VCaP (cell line): ENCODE data around the gene SLC43A2.

ENCODE experiments used
- H3K27ac ChIP-seq: fragments of 450-650 bp; 2 replicates; pipeline ENCODE4 v1.5.1; 2017
- TF ChIP-seq, protein P1 (sequence below): fragments of 450-650 bp; conservative IDR thresholded peaks from 2 replicates; pipeline ENCODE4 v1.5.1; 2017; ENCODE audit warnings: mild to moderate bottlenecking, moderate library complexity

SLC43A2 gene

DNA sequence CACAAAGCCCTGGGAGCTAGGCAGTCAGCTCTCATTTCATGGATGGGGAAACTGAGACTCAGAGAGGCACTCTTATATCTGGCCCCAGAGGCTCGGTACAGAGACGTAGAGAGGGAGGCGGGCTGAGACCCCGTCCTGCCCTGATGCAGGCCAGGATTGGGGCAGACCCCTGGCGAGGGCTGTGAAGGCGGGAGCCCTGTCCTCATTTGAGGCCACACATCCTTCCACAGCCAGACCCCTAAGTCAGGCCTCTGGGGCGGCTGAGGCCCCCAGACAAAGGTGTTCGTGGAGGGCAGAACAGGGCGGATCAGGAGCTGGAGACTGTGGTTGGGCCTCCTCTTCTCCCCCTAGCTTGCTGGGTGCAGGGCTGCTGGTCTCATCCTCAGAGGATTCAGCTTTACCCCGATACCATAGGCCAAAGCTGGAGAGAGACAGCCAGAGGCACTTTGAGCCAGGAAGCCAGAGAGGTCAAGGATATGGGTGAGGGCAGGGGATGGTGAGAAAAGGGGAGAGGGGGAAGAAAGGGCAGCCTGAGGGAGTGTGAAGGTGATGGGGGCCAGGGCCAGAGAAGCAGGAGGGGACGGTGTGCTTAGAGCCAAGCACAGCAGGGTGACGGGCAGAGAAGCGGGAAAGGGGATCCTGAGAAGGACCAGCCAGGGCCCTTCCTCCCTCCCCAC is 17.7 kb upstream of the SLC43A2 start:
- TF ChIP-seq, protein P1, sequence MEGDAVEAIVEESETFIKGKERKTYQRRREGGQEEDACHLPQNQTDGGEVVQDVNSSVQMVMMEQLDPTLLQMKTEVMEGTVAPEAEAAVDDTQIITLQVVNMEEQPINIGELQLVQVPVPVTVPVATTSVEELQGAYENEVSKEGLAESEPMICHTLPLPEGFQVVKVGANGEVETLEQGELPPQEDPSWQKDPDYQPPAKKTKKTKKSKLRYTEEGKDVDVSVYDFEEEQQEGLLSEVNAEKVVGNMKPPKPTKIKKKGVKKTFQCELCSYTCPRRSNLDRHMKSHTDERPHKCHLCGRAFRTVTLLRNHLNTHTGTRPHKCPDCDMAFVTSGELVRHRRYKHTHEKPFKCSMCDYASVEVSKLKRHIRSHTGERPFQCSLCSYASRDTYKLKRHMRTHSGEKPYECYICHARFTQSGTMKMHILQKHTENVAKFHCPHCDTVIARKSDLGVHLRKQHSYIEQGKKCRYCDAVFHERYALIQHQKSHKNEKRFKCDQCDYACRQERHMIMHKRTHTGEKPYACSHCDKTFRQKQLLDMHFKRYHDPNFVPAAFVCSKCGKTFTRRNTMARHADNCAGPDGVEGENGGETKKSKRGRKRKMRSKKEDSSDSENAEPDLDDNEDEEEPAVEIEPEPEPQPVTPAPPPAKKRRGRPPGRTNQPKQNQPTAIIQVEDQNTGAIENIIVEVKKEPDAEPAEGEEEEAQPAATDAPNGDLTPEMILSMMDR, result no peak
- no peak overlapping the region for H3K27ac ChIP-seq

DNA sequence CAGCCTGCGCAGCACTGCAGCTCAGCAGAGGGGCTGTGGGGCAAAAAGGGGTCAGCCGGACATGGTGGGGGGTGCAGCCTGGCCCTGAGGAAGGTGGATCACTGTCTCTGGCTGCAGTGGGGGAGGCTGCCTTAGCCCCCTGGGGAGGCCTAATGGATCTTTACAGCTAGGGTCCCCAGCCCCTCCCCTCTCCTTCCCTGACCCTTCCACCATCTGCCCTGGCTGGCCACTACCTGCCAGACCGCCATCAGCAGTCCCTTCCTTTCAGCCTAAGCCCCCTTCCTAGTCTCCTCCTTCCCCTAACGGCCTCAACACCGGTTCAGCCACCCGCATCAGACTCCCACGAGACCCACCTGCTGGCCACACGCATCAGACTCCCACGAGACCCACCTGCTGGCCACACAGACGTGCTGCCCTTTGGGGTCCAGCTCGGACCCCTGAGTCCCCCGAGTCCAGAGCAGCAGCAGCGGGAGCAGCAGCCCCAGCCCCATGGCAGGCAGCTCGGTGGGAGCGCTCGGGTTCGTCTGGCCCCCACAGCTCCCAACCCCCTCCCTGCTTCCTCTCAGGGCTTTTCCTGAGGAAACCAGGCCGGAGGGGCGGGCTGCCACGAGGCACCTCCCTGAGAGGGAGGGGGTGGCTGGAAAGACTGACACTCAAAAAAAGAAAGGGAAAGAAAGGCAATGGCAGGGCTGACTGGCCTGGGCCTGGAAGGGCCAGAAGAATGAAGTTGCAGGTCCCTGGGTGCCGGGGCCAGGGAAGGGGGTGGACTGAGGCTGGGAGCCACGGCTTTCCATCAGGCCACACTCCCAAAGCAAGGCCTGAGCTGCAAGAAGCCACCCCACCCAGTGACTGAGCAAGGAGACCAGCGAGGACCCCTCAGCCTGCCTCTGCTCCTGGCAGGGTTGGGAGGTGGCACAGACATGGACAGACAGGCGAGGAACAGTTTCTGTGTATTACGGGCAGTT is 16.9 kb upstream of the SLC43A2 start, which contains the start of gene SCARF1:
Gene SCARF1, minus strand, starts transcription at position 526 of the 965 bp plus-strand sequence. Its CDS starts 35 bp downstream, at position 491.
- TF ChIP-seq, protein P1, result no peak
- no peak within 1 kb of the TSS for H3K27ac ChIP-seq

DNA sequence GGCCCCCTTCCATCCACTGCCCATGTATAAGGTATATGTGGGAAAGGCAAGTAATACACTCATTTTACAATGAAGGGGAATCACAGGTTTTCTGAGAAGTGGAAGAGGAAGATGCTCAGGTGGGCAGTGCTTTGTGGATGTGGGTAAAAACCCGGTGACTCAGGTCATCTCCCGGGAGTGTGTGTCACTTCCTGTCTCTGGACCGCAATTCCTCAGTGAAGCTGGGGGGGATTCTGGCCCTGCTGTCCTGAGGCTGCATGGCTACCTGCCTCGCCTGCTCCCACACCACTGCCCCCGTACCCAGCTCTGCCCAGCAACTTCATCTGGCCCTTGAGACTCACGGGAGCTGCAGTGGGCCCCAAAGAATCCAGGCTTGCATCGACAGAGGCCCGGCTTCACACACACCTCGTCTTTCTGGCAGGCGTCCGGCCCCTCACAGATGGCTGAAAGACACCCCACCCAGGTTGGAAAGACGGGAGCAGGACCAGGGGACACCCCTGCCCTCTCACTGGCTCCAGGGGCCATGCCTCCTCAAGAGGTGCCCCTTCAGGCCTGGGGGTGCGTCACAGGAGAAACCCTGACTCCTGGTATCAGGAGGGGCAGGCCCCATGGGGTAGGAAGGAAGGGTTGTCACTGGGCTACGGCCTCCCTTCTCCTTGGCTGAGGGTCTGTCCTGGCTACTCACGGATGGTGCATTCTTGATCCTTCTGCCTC is 16.0 kb upstream of the SLC43A2 start:
- TF ChIP-seq, protein P1, result no peak
- H3K27ac ChIP-seq, result no peak overlapping the region

DNA sequence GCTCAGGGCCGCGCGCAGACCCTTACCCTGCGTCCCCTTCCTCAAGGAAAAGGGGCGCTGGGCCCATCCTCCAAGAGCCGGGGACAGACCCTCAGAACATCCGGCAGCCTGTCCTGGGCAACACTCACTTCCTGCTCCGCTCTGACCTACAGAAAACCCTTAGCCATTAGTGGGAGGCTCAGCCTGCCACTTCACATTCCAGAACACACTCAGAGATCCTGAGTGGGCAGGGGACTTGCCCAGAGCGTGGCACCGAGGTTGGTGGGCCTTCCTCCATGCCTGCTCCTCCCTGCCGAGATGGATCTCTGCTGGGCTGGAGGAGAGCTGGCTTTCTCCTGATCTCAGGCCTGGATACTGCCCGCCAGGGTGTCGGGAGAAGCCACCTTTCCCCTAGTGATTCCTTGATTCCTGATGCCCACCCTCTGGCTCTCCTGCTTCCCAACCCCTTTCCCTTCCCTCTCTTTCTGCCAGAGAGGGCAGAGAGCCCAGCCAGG is 15.4 kb upstream of the SLC43A2 start:
- H3K27ac ChIP-seq, result peak overlapping the region; percentile 78
- TF ChIP-seq, protein P1, result no peak

DNA sequence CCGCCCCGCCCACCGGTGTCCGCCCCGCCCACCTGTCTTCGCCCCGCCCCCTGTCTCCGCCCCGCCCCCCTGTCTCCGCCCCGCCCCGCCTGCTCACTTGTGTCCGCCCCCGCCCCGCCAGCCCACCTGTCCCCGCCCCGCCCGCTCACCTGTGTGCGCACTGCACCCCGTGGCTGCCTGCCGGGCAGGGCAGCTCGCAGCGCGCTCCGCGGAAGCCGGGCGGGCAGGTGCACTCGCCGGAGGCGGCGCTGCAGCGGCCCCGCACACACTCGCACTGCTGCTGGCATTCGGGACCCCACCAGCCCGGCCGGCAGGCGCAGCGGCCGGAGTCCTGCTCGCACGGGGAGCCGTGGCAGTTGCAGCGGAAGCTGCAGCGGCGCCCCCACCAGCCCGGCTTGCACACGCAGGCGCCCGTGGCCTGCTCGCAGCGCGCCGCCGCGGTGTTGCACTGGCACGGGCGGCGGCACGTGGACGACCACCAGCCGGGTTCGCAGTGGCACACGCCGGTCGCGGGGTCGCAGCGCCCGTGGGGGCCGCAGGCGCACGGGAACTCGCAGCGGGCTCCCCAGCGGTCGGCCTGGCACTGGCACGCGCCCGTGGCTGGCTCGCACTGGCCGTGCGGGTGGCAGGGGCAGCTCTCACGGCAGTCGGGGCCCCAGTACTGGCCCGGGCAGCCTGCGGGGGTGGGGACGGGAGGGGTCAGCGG is 14.8 kb upstream of the SLC43A2 start:
- TF ChIP-seq, protein P1, result peak; percentile 69

DNA sequence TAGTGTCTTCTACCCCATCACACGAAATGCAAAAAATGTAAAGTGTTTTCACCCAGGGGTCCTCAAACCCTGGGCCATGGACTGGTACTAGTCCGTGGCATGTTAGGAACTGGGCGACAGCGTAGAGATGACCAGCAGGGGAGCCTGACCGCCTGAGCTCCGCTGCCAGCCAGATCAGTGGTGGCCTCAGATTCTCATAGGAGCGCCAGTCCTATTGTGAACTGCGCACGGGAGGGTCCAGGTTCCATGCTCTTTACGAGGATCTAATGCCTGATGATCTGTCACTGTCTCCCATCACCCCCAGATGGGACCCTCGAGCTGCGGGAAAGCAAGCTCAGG is 12.4 kb upstream of the SLC43A2 start:
- 0 out of 2 replicates have a peak overlapping the region, but pooled peaks have one; percentile 24 for H3K27ac ChIP-seq

More for the DNA sequence above, 14.8 kb upstream of the SLC43A2 start:
- H3K27ac ChIP-seq, result peak overlapping the region; percentile 78

More for the DNA sequence above, 12.4 kb upstream of the SLC43A2 start:
- TF ChIP-seq, protein P1, result no peak
